Testis (tissue), 3 donors: ENCODE measurements around the gene LAMA3. TPM values are rescaled to one million over a fixed set of nuclear protein-coding genes. Genes with fewer than 3 reads are reported as not detected.

Experiments used
- DNase-seq: peaks from one replicate; pipeline ENCODE4 v3.0.0-alpha.2; 2019
- H3K27ac ChIP-seq, 2 donors: fragments of 200-600 bp; sonication (generic); one replicate each; pipeline ENCODE4 v1.5.1; 2019
- H3K27me3 ChIP-seq: fragments of 200-600 bp; sonication (generic); one replicate; pipeline ENCODE4 v1.5.1; 2019
- H3K36me3 ChIP-seq: fragments of 200-600 bp; sonication (generic); one replicate; pipeline ENCODE4 v1.5.1; 2017; ENCODE audit warnings: low read depth; ENCODE audit errors: missing control alignments
- H3K4me1 ChIP-seq: fragments of 200-600 bp; sonication (generic); one replicate; pipeline ENCODE4 v1.5.1; 2019
- H3K4me3 ChIP-seq, 2 donors: fragments of 200-600 bp; sonication (generic); one replicate each; pipeline ENCODE4 v1.5.1; 2017 to 2019
- H3K9me3 ChIP-seq: fragments of 200-600 bp; sonication (generic); one replicate; pipeline ENCODE4 v1.5.1; 2017
- CTCF ChIP-seq, 3 experiments: fragments of 450-650 bp in 2 of 3; fragments of 200-600 bp in 1 of 3; sonication (generic) in 1 of 3; IDR thresholded peaks; one replicate each; pipeline ENCODE4 v1.5.1; 2016 to 2019; ENCODE audit warnings: antibody characterized with exemption in 3 of 3, mild to moderate bottlenecking in 2 of 3, moderate library complexity in 1 of 3
- POLR2A ChIP-seq: fragments of 450-650 bp; IDR thresholded peaks from one replicate; pipeline ENCODE4 v1.6.1; 2017; ENCODE audit warnings: antibody characterized with exemption, mild to moderate bottlenecking, moderate library complexity
- WGBS, 2 donors: methylation state at CpG; one replicate each; pipeline ENCODE4 v1.1.5; 2018; 5-methylcytosine and 5-hydroxymethylcytosine counted together
- intact Hi-C: fragments of 100-400 bp; cut with DNase I; formaldehyde crosslinking; loops from one replicate; pipeline ENCODE4 v1.15.1; 2023; ENCODE audit warnings: low total_unique reads
- polyA plus RNA-seq: library from polyadenylated mRNA; stranded (reverse); fragments of 350-450 nt; fragmentation: Illumina TruSeq; extraction: RNeasy Lipid Tissue Mini Kit (QIAGEN cat#74804); gene quantifications from one replicate; pipeline ENCODE4 v1.2.3, GENCODE V29; 2014; ENCODE audit warnings: low read depth, low replicate concordance; ENCODE audit not compliant: insufficient read depth
- total RNA-seq, 2 donors: library from RNA; depleted of rRNA; stranded (reverse); fragments of >200 nt; gene quantifications; one replicate each; pipeline ENCODE4 v1.2.3, GENCODE V29; 2016

LAMA3 gene
- total and polyA plus RNA-seq, 3 donors from 2014 or later, result 11.9 to 22.1 (median 14.1) TPM

- intact Hi-C loops, result no loop called here
- WGBS, 2 donors, result 66 to 83% methylated on average over 11 of the region's 11 CpGs
- no peaks in the 10 kb centered on the region for H3K36me3 ChIP-seq
Measured at GRCh38 chr18:23938043-23938756, 248.9 kb downstream of the LAMA3 start.

GRCh38 chr18:23938901-23939341, 249.7 kb downstream of the LAMA3 start:
- Histone ChIP-seq H3K27ac (no peak overlapping the region), H3K27me3 (no peaks in the 10 kb centered on the region), H3K36me3 (no peaks in the 10 kb centered on the region), H3K4me1 (no peaks in the 10 kb centered on the region), H3K9me3 (no peaks in the 10 kb centered on the region), H3K4me3 (no peak overlapping the region)
- intact Hi-C loops, result no loop called here
- DNase-seq, result no peak
- TF ChIP-seq CTCF (IDR thresholded peaks at IDR 0.05) (no peak), POLR2A (no peak)
- WGBS, 2 donors, result 87 to 90% methylated on average over 5 of the region's 5 CpGs

More at GRCh38 chr18:23938043-23938756, 248.9 kb downstream of the LAMA3 start:
- DNase-seq, result peak; percentile 22
- no peaks in the 10 kb centered on the region for H3K9me3 ChIP-seq
- no peak overlapping the region for H3K4me3 ChIP-seq
- TF ChIP-seq POLR2A (no peak), CTCF (IDR thresholded peaks at IDR 0.05) (no peak)
- no peak overlapping the region for H3K27ac ChIP-seq
- no peaks in the 10 kb centered on the region for H3K4me1 ChIP-seq
- no peaks in the 10 kb centered on the region for H3K27me3 ChIP-seq

- no peaks in the 10 kb centered on the region for H3K4me1 ChIP-seq
- DNase-seq, result no peak
- H3K27me3 ChIP-seq, result no peaks in the 10 kb centered on the region
- TF ChIP-seq POLR2A, result no peak
- no peak for TF ChIP-seq CTCF (IDR thresholded peaks at IDR 0.05)
- no peaks in the 10 kb centered on the region for H3K9me3 ChIP-seq
- H3K4me3 ChIP-seq, result no peak overlapping the region
- H3K36me3 ChIP-seq, result no peaks in the 10 kb centered on the region
- 91 to 93% methylated on average over 4 of the region's 4 CpGs for WGBS, 2 donors
- H3K27ac ChIP-seq, result no peak overlapping the region
- intact Hi-C loops, result no loop called here
Measured at GRCh38 chr18:23939366-23939765, 250.1 kb downstream of the LAMA3 start.

GRCh38 chr18:23939896-23940295, 250.6 kb downstream of the LAMA3 start:
- Histone ChIP-seq H3K4me1 (no peaks in the 10 kb centered on the region), H3K9me3 (no peaks in the 10 kb centered on the region), H3K4me3 (no peak overlapping the region), H3K27ac (no peak overlapping the region), H3K27me3 (no peaks in the 10 kb centered on the region), H3K36me3 (no peaks in the 10 kb centered on the region)
- 92 to 94% methylated on average over 7 of the region's 7 CpGs for WGBS, 2 donors
- intact Hi-C loops, result no loop called here
- TF ChIP-seq POLR2A (no peak), CTCF (IDR thresholded peaks at IDR 0.05) (no peak)
- no peak for DNase-seq

GRCh38 chr18:23941791-23942190, 252.5 kb downstream of the LAMA3 start:
- Histone ChIP-seq H3K27ac (no peak overlapping the region), H3K4me1 (no peaks in the 10 kb centered on the region), H3K36me3 (no peaks in the 10 kb centered on the region), H3K9me3 (no peaks in the 10 kb centered on the region), H3K4me3 (no peak overlapping the region), H3K27me3 (no peaks in the 10 kb centered on the region)
- DNase-seq, result no peak
- TF ChIP-seq POLR2A (no peak), CTCF (IDR thresholded peaks at IDR 0.05) (no peak)
- intact Hi-C loops, result no loop called here
- 67 to 70% methylated on average over 3 of the region's 3 CpGs for WGBS, 2 donors
